Stomach (tissue), 9 donors: ENCODE measurements around the gene KANK4. TPM values are rescaled to one million over a fixed set of nuclear protein-coding genes. Genes with fewer than 3 reads are reported as not detected.

Experiments
- DNase-seq, 2 donors: peaks; one replicate each; pipeline versions ENCODE4 v3.0.0 to v3.0.0-alpha.2; 2013 to 2019
- H3K27ac ChIP-seq, 5 donors: fragments of 200-600 bp in 4 of 5; sonication (generic) in 4 of 5; one replicate each; pipeline ENCODE4 v1.5.1; 2013 to 2019; ENCODE audit warnings: mild to moderate bottlenecking in 1 of 5, moderate library complexity in 1 of 5
- H3K27me3 ChIP-seq, 3 donors: fragments of 200-600 bp; sonication (generic); one replicate each; pipeline ENCODE4 v1.5.1; 2017 to 2019; ENCODE audit warnings: mixed run types in 1 of 3
- H3K36me3 ChIP-seq, 4 donors: fragments of 200-600 bp; sonication (generic); 1 replicate in 3 of 4; 2 replicates in 1 of 4; pipeline ENCODE4 v1.5.1; 2016 to 2019
- H3K4me1 ChIP-seq, 4 donors: fragments of 200-600 bp; sonication (generic); one replicate each; pipeline ENCODE4 v1.5.1; 2016 to 2019
- H3K4me3 ChIP-seq, 4 donors: fragments of 200-600 bp; sonication (generic) in 3 of 4; one replicate each; pipeline ENCODE4 v1.5.1; 2016 to 2019; ENCODE audit warnings: mild to moderate bottlenecking in 1 of 4
- H3K9me3 ChIP-seq, 4 donors: fragments of 200-600 bp; sonication (generic); one replicate each; pipeline ENCODE4 v1.5.1; 2016 to 2019
- CTCF ChIP-seq, 7 experiments: fragments of 450-650 bp in 4 of 7; fragments of 200-600 bp in 3 of 7; sonication (generic) in 3 of 7; IDR thresholded peaks; one replicate each; pipeline ENCODE4 v1.5.1; 2016 to 2019; ENCODE audit warnings: antibody characterized with exemption in 7 of 7, control low read depth in 2 of 7, mild to moderate bottlenecking in 1 of 7
- EP300 ChIP-seq: sonication (generic); formaldehyde crosslinking; IDR thresholded peaks from one replicate; pipeline ENCODE4 v1.6.1; 2017; ENCODE audit warnings: antibody characterized with exemption
- POLR2A ChIP-seq, 4 donors: fragments of 450-650 bp; IDR thresholded peaks; one replicate each; pipeline ENCODE4 v1.6.1; 2016; ENCODE audit warnings: antibody characterized with exemption in 4 of 4, control low read depth in 2 of 4, mild to moderate bottlenecking in 1 of 4, moderate library complexity in 1 of 4
- POLR2AphosphoS5 ChIP-seq, 3 donors: sonication (generic); formaldehyde crosslinking; IDR thresholded peaks; one replicate each; pipeline ENCODE4 v1.6.1; 2016; ENCODE audit warnings: antibody characterized with exemption in 3 of 3
- WGBS, 5 donors: extraction: QIAGEN DNeasy Blood & Tissue Kit in 3 of 5; methylation state at CpG; one replicate each; pipeline versions ENCODE4 v1.1.5 to v1.1.7; 2013 to 2018; 5-methylcytosine and 5-hydroxymethylcytosine counted together
- intact Hi-C: fragments of 100-400 bp; cut with DNase I; formaldehyde crosslinking; loops from one replicate; pipeline ENCODE4 v1.15.1; 2023; ENCODE audit warnings: low total_unique reads
- polyA plus RNA-seq, 3 donors: library from polyadenylated mRNA; stranded (reverse); fragments of 200-250 nt; gene quantifications; one replicate each; pipeline ENCODE4 v1.2.3, GENCODE V29; 2013
- total RNA-seq, 5 donors: library from RNA; depleted of rRNA; stranded (reverse); fragments of >200 nt; gene quantifications; one replicate each; pipeline versions ENCODE4 v1.1.0 to v1.2.3, GENCODE V29; 2014 to 2016
- donor health status: healthy with polysubstance abuse.
- donor health status: Bipolar disorder and iron deficiency.
- donor health status: healthy.

The KANK4 gene
- total and polyA plus RNA-seq, 8 donors: 0.31 to 3.9 (median 2.0) TPM; not detected in 2

GRCh38 chr1:62352387-62352786 lies 33.2 kb upstream of the KANK4 start:
- Histone ChIP-seq H3K9me3 (no peaks in the 10 kb centered on the region), H3K4me3 (no peak overlapping the region), H3K27me3 (no peaks in the 10 kb centered on the region), H3K4me1 (peaks cover 4 to 10% (median 7%) of the 10 kb centered on the region in 4 donors), H3K27ac (no peak overlapping the region), H3K36me3 (no peaks in the 10 kb centered on the region)
- DNase-seq: no peak
- 29 to 76% (median 60%) methylated on average over 3 to 4 of the region's 4 CpGs for WGBS, 5 donors
- intact Hi-C loops: no loop called here
- TF ChIP-seq POLR2A (IDR thresholded peaks at IDR 0.05) (no peak), CTCF (IDR thresholded peaks at IDR 0.05) (no peak), EP300 (no peak), POLR2AphosphoS5 (IDR thresholded peaks at IDR 0.05) (no peak)

- H3K36me3 ChIP-seq: no peaks in the 10 kb centered on the region
- TF ChIP-seq POLR2AphosphoS5 (IDR thresholded peaks at IDR 0.05): no peak
- no peak for TF ChIP-seq EP300
- no peak for TF ChIP-seq CTCF (IDR thresholded peaks at IDR 0.05)
- TF ChIP-seq POLR2A (IDR thresholded peaks at IDR 0.05): no peak
- H3K9me3 ChIP-seq: no peaks in the 10 kb centered on the region
- no peak overlapping the region for H3K27ac ChIP-seq
- H3K27me3 ChIP-seq: no peaks in the 10 kb centered on the region
- WGBS, 5 donors: 88 to 100% (median 93%) methylated on average over 2 of the region's 2 CpGs
- intact Hi-C loops: no loop called here
- H3K4me3 ChIP-seq: no peak overlapping the region
- DNase-seq: no peak
- H3K4me1 ChIP-seq: peaks cover 4 to 10% (median 7%) of the 10 kb centered on the region in 4 donors
Measured at GRCh38 chr1:62349470-62350233, 30.4 kb upstream of the KANK4 start.

DNA sequence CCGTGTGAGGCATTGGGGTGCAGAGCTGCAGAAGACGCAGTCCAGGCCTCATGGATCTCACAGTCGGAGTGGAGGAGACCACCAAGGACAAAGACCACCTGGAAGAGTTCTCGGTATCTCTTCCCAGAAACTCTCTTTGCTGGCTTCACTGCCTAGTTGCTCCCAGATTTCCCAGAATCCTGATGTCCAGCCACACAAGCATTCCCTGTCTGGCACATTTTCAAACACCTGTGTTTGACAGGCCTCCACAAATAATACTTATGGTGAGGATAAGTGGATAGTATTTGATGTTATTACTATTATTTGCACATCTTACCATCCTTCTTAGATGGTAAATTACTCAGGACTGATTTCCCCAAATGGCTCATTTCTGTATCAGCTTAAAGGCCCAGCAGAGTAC lies 27.7 kb upstream of the KANK4 start:
- no peak for DNase-seq
- Histone ChIP-seq H3K9me3 (no peaks in the 10 kb centered on the region), H3K36me3 (no peaks in the 10 kb centered on the region), H3K27ac (no peak overlapping the region), H3K4me1 (peaks cover 4 to 10% (median 7%) of the 10 kb centered on the region in 4 donors), H3K27me3 (no peaks in the 10 kb centered on the region), H3K4me3 (no peak overlapping the region)
- intact Hi-C loops: no loop called here
- WGBS, 5 donors: 80 to 93% (median 91%) methylated on average over 4 of the region's 4 CpGs
- TF ChIP-seq EP300 (no peak), CTCF (IDR thresholded peaks at IDR 0.05) (no peak), POLR2AphosphoS5 (IDR thresholded peaks at IDR 0.05) (no peak), POLR2A (IDR thresholded peaks at IDR 0.05) (no peak)

- intact Hi-C loops: no loop called here
- no peak overlapping the region for H3K4me3 ChIP-seq
- peaks cover 4 to 8% (median 7%) of the 10 kb centered on the region in 4 donors for H3K4me1 ChIP-seq
- TF ChIP-seq CTCF (IDR thresholded peaks at IDR 0.05) (no peak), EP300 (no peak), POLR2A (IDR thresholded peaks at IDR 0.05) (no peak), POLR2AphosphoS5 (IDR thresholded peaks at IDR 0.05) (no peak)
- no peaks in the 10 kb centered on the region for H3K27me3 ChIP-seq
- H3K27ac ChIP-seq: no peak overlapping the region
- H3K9me3 ChIP-seq: no peaks in the 10 kb centered on the region
- 66 to 86% (median 84%) methylated on average over 5 of the region's 5 CpGs for WGBS, 5 donors
- H3K36me3 ChIP-seq: no peaks in the 10 kb centered on the region
- DNase-seq: no peak
Measured at GRCh38 chr1:62343911-62344310, 24.7 kb upstream of the KANK4 start.
